HepG2 (cell line): ENCODE data around the gene C6orf132. TPM values are rescaled to one million over a fixed set of nuclear protein-coding genes. Genes with fewer than 3 reads are reported as not detected.
A peak's percentile ranks its signal among the peaks of the same experiment; 100 is the strongest.

Experiments used
- BORCS8-MEF2B ChIP-seq: sonication (generic); formaldehyde crosslinking; IDR thresholded peaks from 2 replicates; pipeline ENCODE4 v1.8.0; 2022; ENCODE audit warnings: mild to moderate bottlenecking, missing genetic modification reagents
- DNMT1 ChIP-seq: sonication (generic); formaldehyde crosslinking; IDR thresholded peaks from 2 replicates; pipeline ENCODE4 v1.5.1; 2020; ENCODE audit warnings: mild to moderate bottlenecking, missing genetic modification reagents
- ETV5 ChIP-seq: IDR thresholded peaks from 2 replicates; pipeline ENCODE4 v1.6.1; 2018; ENCODE audit warnings: missing biosample characterization, missing genetic modification reagents, inconsistent platforms, borderline replicate concordance
- GABPB1 ChIP-seq: IDR thresholded peaks from 2 replicates; pipeline ENCODE4 v1.6.1; 2016; ENCODE audit warnings: mild to moderate bottlenecking, missing genetic modification reagents, moderate library complexity, missing compliant biosample characterization
- MAFK ChIP-seq, 2 experiments: IDR thresholded peaks in 1 of 2; conservative IDR thresholded peaks in 1 of 2; 2 replicates each; pipeline ENCODE4 v1.6.1; 2011; ENCODE audit warnings: improper control_type of control experiment in 2 of 2, low read length in 2 of 2
- NCOA1 ChIP-seq: sonication (generic); formaldehyde crosslinking; IDR thresholded peaks from 2 replicates; pipeline ENCODE4 v1.9.0; 2021; ENCODE audit warnings: missing genetic modification reagents
- ONECUT2 ChIP-seq: sonication (generic); formaldehyde crosslinking; IDR thresholded peaks from 2 replicates; pipeline ENCODE4 v1.4.0; 2020; ENCODE audit warnings: missing genetic modification reagents
- PHF21A ChIP-seq: sonication (generic); formaldehyde crosslinking; IDR thresholded peaks from 2 replicates; pipeline ENCODE4 v1.5.0; 2020; ENCODE audit warnings: mild to moderate bottlenecking, missing genetic modification reagents
- SMC3 ChIP-seq: IDR thresholded peaks from 2 replicates; pipeline ENCODE4 v1.6.1; 2011; ENCODE audit warnings: low read length, improper control_type of control experiment
- SP1 ChIP-seq, 2 experiments: fragments of 450-650 bp in 1 of 2; sonication (generic) in 1 of 2; formaldehyde crosslinking in 1 of 2; IDR thresholded peaks; 2 replicates each; pipeline versions ENCODE4 v1.4.0 to v1.6.1; 2016 to 2020; ENCODE audit warnings: missing genetic modification reagents in 1 of 2
- YY1 ChIP-seq: IDR thresholded peaks from 2 replicates; pipeline ENCODE4 v1.6.1; 2011; ENCODE audit warnings: low read length, low read depth, moderate library complexity, mild to moderate bottlenecking; ENCODE audit not compliant: insufficient read depth, insufficient replicate concordance
- ZFAT ChIP-seq: sonication (generic); formaldehyde crosslinking; conservative IDR thresholded peaks from 2 replicates; pipeline ENCODE4 v1.8.1; 2023; ENCODE audit warnings: missing genetic modification reagents, inconsistent platforms
- ZNF263 ChIP-seq: sonication (generic); formaldehyde crosslinking; IDR thresholded peaks from 2 replicates; pipeline ENCODE4 v1.4.0; 2020; ENCODE audit warnings: missing genetic modification reagents
- polyA plus RNA-seq, 8 experiments: library from polyadenylated mRNA; depleted of rRNA in 3 of 8; stranded (reverse) in 7 of 8; unstranded in 1 of 8; fragments of >200 nt; fragmentation: Illumina TruSeq in 4 of 8; extraction: Trizol in 4 of 8; gene quantifications; 2 replicates each; pipeline versions ENCODE4 v1.2.1 to v1.2.3, GENCODE V29; 2011 to 2016; ENCODE audit warnings: low read depth in 4 of 8, missing spikeins in 1 of 8, mixed read lengths in 1 of 8; ENCODE audit not compliant: insufficient read depth in 1 of 8
- total RNA-seq, 5 experiments: library from RNA; depleted of rRNA; stranded (reverse); fragments of >200 nt; fragmentation: Illumina TruSeq; extraction: Trizol; gene quantifications; 2 replicates each; pipeline ENCODE4 v1.2.3, GENCODE V29; 2016; ENCODE audit warnings: low read depth in 1 of 5
- TF ChIP-seq, protein P1 (sequence below): IDR thresholded peaks from 2 replicates; pipeline ENCODE4 v1.6.1; 2012; ENCODE audit warnings: low read depth, low read length, improper control_type of control experiment
- TF ChIP-seq, protein P2 (sequence below): sonication (generic); formaldehyde crosslinking; IDR thresholded peaks from 2 replicates; pipeline ENCODE4 v1.8.0; 2022; ENCODE audit warnings: mild to moderate bottlenecking, missing genetic modification reagents; ENCODE audit not compliant: insufficient replicate concordance
- TF ChIP-seq, protein P3 (sequence below): sonication (generic); formaldehyde crosslinking; IDR thresholded peaks from 2 replicates; pipeline ENCODE4 v1.4.0; 2020; ENCODE audit warnings: missing genetic modification reagents, borderline replicate concordance
- TF ChIP-seq, protein P4 (sequence below): sonication (generic); formaldehyde crosslinking; IDR thresholded peaks from 2 replicates; pipeline ENCODE4 v1.4.0; 2020; ENCODE audit warnings: missing genetic modification reagents, borderline replicate concordance

The C6orf132 gene
- total and polyA plus RNA-seq, 2 of the 13 experiments (the other 11 are each of a cell fraction or from before 2014, with no cell fraction given) = 0.78 to 3.0 TPM

DNA sequence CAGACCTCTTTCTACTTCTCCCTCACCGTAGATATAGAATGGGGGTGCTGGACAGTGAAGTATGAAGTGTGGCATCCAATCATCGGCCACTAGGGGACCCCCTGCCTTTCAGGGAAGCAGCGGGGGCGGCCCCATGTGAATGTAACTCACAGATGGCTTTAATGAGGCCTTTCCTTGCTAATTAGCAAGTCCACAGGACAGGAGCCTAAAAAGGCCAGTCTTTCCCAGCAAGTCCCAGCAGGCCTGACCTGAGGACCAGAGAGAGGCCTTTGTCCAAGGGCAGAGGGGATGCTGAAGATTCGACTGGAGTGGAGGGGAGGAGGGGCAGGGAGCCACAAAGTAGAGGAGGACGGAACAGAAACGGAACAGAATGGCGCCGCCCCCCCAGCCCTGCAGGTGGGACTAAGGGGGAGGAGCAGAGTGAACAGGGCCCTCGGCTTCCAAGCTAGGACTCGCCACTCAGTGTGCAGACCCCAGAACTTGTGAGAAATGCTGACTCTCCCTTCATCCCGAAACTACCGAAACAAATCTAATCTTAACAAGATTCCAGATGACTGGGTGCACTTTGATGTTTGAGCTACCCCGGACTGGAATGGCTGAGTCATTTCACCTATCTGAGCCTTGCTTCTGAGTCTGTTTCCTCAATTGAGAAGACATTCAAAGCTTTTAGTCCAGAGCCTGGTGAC, 5.8 kb downstream of the C6orf132 start (continued):
- TF ChIP-seq, protein P1, sequence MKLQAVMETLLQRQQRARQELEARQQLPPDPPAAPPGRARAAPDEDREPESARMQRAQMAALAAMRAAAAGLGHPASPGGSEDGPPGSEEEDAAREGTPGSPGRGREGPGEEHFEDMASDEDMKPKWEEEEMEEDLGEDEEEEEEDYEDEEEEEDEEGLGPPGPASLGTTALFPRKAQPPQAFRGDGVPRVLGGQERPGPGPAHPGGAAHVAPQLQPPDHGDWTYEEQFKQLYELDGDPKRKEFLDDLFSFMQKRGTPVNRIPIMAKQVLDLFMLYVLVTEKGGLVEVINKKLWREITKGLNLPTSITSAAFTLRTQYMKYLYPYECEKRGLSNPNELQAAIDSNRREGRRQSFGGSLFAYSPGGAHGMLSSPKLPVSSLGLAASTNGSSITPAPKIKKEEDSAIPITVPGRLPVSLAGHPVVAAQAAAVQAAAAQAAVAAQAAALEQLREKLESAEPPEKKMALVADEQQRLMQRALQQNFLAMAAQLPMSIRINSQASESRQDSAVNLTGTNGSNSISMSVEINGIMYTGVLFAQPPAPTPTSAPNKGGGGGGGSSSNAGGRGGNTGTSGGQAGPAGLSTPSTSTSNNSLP = 0 out of 2 replicates have a peak, but pooled peaks have one; percentile 6
- TF ChIP-seq, protein P2, sequence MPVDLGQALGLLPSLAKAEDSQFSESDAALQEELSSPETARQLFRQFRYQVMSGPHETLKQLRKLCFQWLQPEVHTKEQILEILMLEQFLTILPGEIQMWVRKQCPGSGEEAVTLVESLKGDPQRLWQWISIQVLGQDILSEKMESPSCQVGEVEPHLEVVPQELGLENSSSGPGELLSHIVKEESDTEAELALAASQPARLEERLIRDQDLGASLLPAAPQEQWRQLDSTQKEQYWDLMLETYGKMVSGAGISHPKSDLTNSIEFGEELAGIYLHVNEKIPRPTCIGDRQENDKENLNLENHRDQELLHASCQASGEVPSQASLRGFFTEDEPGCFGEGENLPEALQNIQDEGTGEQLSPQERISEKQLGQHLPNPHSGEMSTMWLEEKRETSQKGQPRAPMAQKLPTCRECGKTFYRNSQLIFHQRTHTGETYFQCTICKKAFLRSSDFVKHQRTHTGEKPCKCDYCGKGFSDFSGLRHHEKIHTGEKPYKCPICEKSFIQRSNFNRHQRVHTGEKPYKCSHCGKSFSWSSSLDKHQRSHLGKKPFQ (CRISPR knock-in tag) = peak; percentile 63
- TF ChIP-seq ZNF263 (CRISPR knock-in tag) (peak; percentile 97), BORCS8-MEF2B (CRISPR knock-in tag) (peak; percentile 61; the same call in 1 of the 2 replicates), YY1 (peak; percentile 42), ETV5 (CRISPR knock-in tag) (peak; percentile 27; the same call in 1 of the 2 replicates), SP1 (IDR thresholded peaks at IDR 0.05) (no peak), SP1 (CRISPR knock-in tag; IDR thresholded peaks at IDR 0.05) (0 out of 2 replicates have a peak, but pooled peaks have one; percentile 18), ONECUT2 (CRISPR knock-in tag) (no peak), NCOA1 (CRISPR knock-in tag) (no peak), PHF21A (peak; percentile 70; the same call in 1 of the 2 replicates), DNMT1 (no peak), SMC3 (peak; percentile 30; the same call in 1 of the 2 replicates), GABPB1 (0 out of 2 replicates have a peak, but pooled peaks have one; percentile 32), ZFAT (CRISPR knock-in tag) (peak; percentile 79; the same call in 1 of the 2 replicates), MAFK (conservative IDR thresholded peaks at IDR 0.05 in 1 of 2, IDR thresholded peaks at IDR 0.05 in 1 of 2; ENCODE audit: low read length in 2 of 2) (peak; percentile 50 to 56; a peak in 2 of 4 replicates)
- TF ChIP-seq, protein P3, sequence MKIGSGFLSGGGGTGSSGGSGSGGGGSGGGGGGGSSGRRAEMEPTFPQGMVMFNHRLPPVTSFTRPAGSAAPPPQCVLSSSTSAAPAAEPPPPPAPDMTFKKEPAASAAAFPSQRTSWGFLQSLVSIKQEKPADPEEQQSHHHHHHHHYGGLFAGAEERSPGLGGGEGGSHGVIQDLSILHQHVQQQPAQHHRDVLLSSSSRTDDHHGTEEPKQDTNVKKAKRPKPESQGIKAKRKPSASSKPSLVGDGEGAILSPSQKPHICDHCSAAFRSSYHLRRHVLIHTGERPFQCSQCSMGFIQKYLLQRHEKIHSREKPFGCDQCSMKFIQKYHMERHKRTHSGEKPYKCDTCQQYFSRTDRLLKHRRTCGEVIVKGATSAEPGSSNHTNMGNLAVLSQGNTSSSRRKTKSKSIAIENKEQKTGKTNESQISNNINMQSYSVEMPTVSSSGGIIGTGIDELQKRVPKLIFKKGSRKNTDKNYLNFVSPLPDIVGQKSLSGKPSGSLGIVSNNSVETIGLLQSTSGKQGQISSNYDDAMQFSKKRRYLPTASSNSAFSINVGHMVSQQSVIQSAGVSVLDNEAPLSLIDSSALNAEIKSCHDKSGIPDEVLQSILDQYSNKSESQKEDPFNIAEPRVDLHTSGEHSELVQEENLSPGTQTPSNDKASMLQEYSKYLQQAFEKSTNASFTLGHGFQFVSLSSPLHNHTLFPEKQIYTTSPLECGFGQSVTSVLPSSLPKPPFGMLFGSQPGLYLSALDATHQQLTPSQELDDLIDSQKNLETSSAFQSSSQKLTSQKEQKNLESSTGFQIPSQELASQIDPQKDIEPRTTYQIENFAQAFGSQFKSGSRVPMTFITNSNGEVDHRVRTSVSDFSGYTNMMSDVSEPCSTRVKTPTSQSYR (CRISPR knock-in tag) = peak; percentile 39; the same call in 1 of the 2 replicates
- TF ChIP-seq, protein P4, sequence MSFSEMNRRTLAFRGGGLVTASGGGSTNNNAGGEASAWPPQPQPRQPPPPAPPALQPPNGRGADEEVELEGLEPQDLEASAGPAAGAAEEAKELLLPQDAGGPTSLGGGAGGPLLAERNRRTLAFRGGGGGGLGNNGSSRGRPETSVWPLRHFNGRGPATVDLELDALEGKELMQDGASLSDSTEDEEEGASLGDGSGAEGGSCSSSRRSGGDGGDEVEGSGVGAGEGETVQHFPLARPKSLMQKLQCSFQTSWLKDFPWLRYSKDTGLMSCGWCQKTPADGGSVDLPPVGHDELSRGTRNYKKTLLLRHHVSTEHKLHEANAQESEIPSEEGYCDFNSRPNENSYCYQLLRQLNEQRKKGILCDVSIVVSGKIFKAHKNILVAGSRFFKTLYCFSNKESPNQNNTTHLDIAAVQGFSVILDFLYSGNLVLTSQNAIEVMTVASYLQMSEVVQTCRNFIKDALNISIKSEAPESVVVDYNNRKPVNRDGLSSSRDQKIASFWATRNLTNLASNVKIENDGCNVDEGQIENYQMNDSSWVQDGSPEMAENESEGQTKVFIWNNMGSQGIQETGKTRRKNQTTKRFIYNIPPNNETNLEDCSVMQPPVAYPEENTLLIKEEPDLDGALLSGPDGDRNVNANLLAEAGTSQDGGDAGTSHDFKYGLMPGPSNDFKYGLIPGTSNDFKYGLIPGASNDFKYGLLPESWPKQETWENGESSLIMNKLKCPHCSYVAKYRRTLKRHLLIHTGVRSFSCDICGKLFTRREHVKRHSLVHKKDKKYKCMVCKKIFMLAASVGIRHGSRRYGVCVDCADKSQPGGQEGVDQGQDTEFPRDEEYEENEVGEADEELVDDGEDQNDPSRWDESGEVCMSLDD = peak; percentile 37; the same call in 1 of the 2 replicates
